Heart left ventricle (tissue), 13 donors: Measurements from ENCODE around the gene CPNE8.

ENCODE experiments used
- POLR2A ChIP-seq, 2 donors: fragments of 450-650 bp; IDR thresholded peaks; one replicate each; pipeline ENCODE4 v1.6.1; 2017; ENCODE audit warnings: antibody characterized with exemption in 2 of 2, mild to moderate bottlenecking in 2 of 2, moderate library complexity in 2 of 2
- TF ChIP-seq, protein P1 (sequence below), 12 donors: fragments of 200-600 bp; sonication (generic) in 4 of 12; IDR thresholded peaks; one replicate each; pipeline versions ENCODE4 v1.5.0 to v1.8.0; 2018 to 2022; ENCODE audit warnings: antibody characterized with exemption in 12 of 12, mild to moderate bottlenecking in 5 of 12
- donor health status: ischemic (EF 13 %, LVEDD 7.1; RV severe dilation, severe dysfunction).
- donor health status: DM: no; HTN: yes; CAD: no.
- donor health status: DM: no; HTN: no; CAD: no.
- donor health status: ischemic (EF 25% LVEDD 6.9; RV normal size, moderate dysfunction).
- donor health status: ischemic (EF 25% LVEDD 5.7; RV mildly dilated, moderate dysfunction).
- donor health status: ischemic (EF 35%, LVEDD 5.7; RV mildly dilated, moderate dysfunction).
- donor health status: nonischemic (EF 11% LVEDD 7.7; RV severe dilation, severe dysfunction).
- donor health status: DM: yes; HTN: yes; CAD: no.
- donor health status: PGD.
- donor health status: ischemic (EF 29% LVEDD 5.4; RV normal size, mild dysfunction).
- donor health status: nonischemic (EF 23%, LVEDD 6.1; RV moderate dilation, normal function).

DNA sequence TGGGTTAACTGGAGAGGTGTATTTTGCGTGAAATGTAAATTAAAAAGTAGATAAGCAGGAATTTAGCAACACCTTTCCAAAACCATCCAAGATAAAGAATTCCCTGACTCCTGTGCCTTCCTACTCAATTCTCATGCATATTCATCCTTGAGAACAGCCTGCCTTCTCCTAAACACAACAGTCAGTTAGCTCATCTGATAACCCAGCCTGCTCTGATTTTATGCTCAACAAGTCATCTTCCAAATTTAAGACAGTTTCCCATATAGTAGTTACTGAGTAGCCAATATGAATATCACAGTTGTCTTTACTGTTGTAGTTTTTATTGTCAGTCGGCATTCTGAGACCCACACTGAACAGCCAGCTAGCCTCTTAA is 27.1 kb downstream of the CPNE8 start:
- TF ChIP-seq, protein P1, sequence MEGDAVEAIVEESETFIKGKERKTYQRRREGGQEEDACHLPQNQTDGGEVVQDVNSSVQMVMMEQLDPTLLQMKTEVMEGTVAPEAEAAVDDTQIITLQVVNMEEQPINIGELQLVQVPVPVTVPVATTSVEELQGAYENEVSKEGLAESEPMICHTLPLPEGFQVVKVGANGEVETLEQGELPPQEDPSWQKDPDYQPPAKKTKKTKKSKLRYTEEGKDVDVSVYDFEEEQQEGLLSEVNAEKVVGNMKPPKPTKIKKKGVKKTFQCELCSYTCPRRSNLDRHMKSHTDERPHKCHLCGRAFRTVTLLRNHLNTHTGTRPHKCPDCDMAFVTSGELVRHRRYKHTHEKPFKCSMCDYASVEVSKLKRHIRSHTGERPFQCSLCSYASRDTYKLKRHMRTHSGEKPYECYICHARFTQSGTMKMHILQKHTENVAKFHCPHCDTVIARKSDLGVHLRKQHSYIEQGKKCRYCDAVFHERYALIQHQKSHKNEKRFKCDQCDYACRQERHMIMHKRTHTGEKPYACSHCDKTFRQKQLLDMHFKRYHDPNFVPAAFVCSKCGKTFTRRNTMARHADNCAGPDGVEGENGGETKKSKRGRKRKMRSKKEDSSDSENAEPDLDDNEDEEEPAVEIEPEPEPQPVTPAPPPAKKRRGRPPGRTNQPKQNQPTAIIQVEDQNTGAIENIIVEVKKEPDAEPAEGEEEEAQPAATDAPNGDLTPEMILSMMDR (IDR thresholded peaks at IDR 0.05) = no peak
- no peak for TF ChIP-seq POLR2A (IDR thresholded peaks at IDR 0.05)
